Epithelial cell of prostate (primary cell): Measurements from ENCODE around the gene DRP2.
"Not testable (repeated sequence)": the region's sequence is repeated elsewhere in the genome, so short reads cannot be mapped to it uniquely, and the experiment has no call there.

ENCODE experiments used
- DNase-seq: peaks from one replicate; pipeline ENCODE4 v3.0.0-alpha.2; 2011; ENCODE audit warnings: low read depth, low spot score
- H3K27ac ChIP-seq: fragments of 450-650 bp; 2 replicates; pipeline ENCODE4 v1.5.1; 2017; ENCODE audit warnings: mild to moderate bottlenecking

The DRP2 gene

GRCh38 chrX:101237041-101237440 is 17.5 kb downstream of the DRP2 start:
- DNase-seq, result no peak
- H3K27ac ChIP-seq, result no peak overlapping the region

DNA sequence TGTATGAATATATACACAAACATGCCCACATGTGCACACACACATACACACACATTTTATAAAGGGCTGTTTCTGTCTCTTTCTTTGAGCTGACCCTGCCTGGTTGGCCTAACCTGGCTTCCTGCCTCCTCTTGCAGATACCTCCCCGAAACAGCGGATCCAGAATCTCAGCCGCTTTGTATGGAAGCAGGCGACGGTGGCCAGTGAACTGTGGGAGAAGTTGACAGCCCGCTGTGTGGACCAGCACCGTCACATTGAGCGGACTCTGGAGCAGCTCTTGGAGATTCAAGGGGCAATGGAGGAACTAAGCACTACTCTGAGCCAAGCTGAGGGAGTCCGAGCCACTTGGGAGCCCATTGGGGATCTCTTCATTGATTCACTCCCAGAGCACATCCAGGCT is 21.9 kb downstream of the DRP2 start:
- H3K27ac ChIP-seq, result no peak overlapping the region
- DNase-seq, result no peak

DNA sequence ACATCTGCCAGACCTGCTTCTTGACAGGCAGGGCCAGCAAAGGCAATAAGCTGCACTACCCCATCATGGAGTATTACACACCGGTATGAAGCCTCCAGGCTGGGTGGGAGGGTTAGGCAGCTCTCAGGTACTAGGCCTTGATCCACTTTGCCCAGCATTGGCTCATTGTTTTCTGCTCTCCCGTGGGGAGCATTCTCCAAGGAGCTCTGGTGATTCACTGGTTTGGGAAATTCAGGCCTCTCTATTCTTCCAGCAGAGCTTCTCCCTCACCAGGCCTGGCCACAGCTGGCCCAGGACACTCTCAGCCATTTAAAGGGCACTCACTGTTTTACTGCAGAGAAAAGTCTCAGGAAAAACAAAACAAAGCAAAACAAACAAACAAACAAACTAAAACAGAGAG is 33.0 kb downstream of the DRP2 start:
- DNase-seq, result no peak
- no peak overlapping the region for H3K27ac ChIP-seq

DNA sequence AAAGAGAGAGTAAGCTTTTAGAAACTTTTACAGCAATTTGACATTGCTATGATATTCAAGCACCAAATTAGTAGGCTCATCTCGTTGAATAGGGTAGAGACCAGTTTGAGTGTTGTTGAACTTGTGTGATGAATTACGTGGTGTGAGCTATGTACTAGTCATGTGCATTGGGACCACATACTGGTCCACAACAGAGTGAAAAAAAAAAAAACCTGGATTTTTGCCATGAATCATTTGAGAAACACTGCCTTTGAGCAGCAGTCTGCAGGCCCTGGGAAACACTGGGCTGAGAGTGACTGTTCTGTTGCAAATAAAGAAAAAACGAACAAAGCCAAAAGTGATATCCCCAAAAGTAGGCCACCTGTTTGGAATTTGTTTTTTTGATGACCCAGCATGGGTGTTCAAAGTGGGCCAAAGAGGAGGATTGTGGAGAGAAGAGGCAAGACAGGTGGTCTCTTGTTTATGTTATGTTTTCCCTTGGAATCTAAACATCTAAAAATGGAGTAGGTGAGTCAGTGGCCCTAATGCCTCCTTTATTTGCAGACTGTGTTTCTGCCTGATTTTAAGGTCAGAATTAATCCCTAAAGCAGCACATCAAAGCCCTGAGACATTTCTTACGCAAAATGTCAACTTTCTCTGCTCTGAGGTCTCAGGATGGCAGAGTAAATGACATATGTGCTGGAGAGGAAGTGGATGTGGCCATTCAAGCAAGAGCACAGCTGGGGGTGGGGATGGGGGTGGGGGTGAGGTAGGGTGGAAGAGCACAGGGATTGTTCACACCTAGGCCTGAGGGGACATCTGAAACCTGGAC is 38.1 kb downstream of the DRP2 start:
- DNase-seq, result no peak
- H3K27ac ChIP-seq, result no peak overlapping the region

- DNase-seq, result no peak
- no peak overlapping the region for H3K27ac ChIP-seq
These were observed 38.6 kb downstream of the DRP2 start for GRCh38 chrX:101258259-101258581.

GRCh38 chrX:101260435-101260834 is 40.8 kb downstream of the DRP2 start:
- no peak for DNase-seq
- no peak overlapping the region for H3K27ac ChIP-seq

DNA sequence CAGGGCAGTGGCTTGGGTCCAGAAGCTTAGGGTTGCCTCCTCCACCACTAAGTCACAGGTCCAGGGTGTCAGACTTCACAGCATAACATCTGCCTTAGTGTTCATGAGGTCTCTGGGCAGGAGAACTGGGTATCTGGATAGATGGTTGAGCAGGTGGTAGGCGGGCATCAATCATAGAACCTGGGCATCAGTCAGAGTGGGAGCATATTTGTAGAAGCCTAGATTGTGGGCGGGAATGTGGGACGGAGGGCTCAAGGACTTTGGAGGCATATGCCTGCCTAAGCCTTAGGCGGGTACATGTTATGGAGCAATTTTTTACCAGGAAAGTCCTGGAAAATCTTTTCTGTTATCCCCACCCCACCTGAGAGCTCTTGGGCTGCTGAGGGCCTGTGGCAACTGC is 43.0 kb downstream of the DRP2 start:
- no peak overlapping the region for H3K27ac ChIP-seq
- DNase-seq, result no peak

DNA sequence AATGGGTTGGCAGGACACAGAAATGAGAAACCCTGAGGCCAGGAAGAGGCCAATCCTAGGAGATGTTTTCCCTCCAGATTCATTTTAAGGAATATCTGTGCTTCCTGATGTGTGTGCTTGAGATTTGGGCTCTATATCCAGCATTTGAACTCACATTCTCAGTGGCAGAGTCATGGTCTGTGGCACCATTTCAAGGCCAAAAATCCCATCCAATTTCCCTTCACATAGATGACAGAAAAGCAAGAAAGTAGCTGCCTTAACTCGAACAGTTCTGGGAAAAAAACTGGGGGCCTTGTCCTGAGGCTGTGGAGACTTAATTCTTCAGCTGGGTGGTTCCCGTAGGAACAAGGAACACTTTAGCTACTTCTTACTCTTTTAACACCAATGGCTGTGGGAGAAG is 44.2 kb downstream of the DRP2 start:
- H3K27ac ChIP-seq, result no peak overlapping the region
- DNase-seq, result no peak

GRCh38 chrX:101265869-101266428 is 46.4 kb downstream of the DRP2 start:
- no peak for DNase-seq
- H3K27ac ChIP-seq, result no peak overlapping the region

DNA sequence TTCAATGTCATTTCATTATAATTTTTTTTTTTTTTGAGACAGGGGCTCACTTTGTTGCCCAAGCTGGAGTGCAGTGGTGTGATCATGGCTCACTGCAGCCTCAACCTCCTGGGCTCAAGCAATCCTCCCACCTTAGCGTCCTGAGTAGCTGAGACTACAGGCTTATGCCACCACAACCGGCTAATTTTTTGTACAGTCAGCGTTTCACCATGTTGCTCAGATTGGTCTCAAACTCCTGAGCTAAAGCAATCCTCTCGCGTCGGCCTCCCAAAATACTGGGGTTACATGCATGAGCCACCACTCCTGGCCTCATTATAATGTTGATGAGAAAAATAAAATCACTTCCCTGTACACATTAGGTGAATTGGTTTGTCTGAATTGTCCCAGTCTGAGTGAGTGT is 54.6 kb downstream of the DRP2 start:
- no peak for DNase-seq
- no peak overlapping the region for H3K27ac ChIP-seq

GRCh38 chrX:101276238-101276637 is 56.7 kb downstream of the DRP2 start:
- H3K27ac ChIP-seq, result no peak overlapping the region

GRCh38 chrX:101287402-101287801 is 67.8 kb downstream of the DRP2 start:
- no peak overlapping the region for H3K27ac ChIP-seq
- no peak for DNase-seq

More at GRCh38 chrX:101276238-101276637, 56.7 kb downstream of the DRP2 start:
- DNase-seq, result no peak

DNA sequence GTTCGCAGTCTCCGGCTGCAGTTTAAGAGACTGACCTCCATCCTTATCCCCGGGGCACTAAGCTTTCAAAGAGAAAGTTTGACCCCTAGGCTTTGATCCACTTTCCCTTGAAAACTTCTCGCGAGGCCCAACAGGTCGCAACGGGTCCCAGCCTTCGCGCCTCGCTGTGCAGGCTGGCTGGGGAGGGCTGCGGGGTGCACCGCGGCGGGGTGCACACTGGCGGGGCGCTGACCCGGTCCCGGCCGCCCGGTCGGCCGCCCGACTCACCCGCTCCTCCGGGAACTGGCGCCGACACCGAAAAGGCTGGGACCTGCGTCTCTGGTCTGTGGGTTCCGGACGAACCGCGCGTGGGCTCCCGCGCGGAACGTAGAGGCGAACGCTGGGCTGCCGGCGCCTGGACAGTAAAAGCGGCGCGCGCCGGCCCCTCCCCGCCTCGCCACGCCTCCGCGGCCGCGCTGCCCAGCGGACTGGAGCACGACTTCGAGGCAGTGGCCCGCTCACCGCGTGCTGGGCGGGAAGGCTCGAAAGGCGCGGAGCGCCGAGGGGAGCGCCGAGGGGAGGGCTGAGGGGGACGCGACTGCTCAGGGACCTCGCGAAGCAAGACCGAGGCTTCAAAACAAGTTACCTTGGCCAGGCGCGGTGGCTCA is 71.5 kb downstream of the DRP2 start, which contains the start of gene TAF7L:
TAF7L (minus strand) TSS at position 378 of the 647 bp plus-strand sequence. CDS start 3,791 bp downstream, outside the sequence.
- no peak for DNase-seq
- H3K27ac ChIP-seq, result no peak within 1 kb of the TSS

DNA sequence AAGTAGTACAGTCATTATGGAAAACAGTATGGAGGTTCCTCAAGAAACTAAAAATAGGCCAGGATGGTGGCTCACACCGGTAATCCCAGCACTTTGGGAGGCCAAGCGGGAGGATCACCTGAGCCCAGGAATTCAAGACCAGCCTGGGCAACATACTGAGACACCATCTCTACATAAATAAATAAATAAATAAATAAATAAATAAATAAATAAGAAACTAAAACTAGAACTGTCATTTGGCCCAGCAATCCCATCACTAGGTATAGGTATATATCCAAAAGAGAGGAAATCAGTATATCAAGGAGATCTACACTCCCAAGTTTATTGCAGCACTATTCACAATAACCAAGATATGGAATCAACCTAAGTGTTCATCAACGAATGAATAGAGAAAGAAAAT is 76.0 kb downstream of the DRP2 start:
- not testable (repeated sequence) for DNase-seq, H3K27ac ChIP-seq

DNA sequence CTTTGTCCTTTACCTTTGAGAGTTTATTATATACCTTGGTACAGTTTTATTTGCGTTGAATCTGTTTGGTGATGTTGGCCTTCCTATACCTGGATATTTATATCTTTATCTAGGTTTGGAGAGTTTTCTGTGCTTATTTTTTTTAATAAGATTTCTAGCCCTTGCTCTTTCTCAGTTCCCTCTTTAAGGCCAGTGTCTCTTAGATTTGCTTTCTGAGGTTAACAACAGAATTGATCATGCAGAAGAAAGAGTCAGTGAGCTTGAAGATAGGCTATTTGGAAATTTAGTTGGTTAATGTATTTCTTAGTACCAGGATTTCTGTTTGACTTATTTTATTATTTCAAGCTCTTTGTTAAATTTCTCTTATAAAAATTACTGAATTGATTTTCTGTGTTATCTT is 84.2 kb downstream of the DRP2 start:
- DNase-seq, result no peak
- no peak overlapping the region for H3K27ac ChIP-seq
